Heart left ventricle (tissue), 13 donors: ENCODE measurements around the gene LNX1.

Source experiments
- CTCF ChIP-seq, 12 donors: fragments of 200-600 bp; sonication (generic) in 4 of 12; IDR thresholded peaks; one replicate each; pipeline versions ENCODE4 v1.5.0 to v1.8.0; 2018 to 2022; ENCODE audit warnings: antibody characterized with exemption in 12 of 12, mild to moderate bottlenecking in 5 of 12
- POLR2A ChIP-seq, 2 donors: fragments of 450-650 bp; IDR thresholded peaks; one replicate each; pipeline ENCODE4 v1.6.1; 2017; ENCODE audit warnings: antibody characterized with exemption in 2 of 2, mild to moderate bottlenecking in 2 of 2, moderate library complexity in 2 of 2
- donor health status: ischemic (EF 13 %, LVEDD 7.1; RV severe dilation, severe dysfunction).
- donor health status: DM: no; HTN: yes; CAD: no.
- donor health status: DM: no; HTN: no; CAD: no.
- donor health status: ischemic (EF 25% LVEDD 6.9; RV normal size, moderate dysfunction).
- donor health status: ischemic (EF 25% LVEDD 5.7; RV mildly dilated, moderate dysfunction).
- donor health status: ischemic (EF 35%, LVEDD 5.7; RV mildly dilated, moderate dysfunction).
- donor health status: nonischemic (EF 11% LVEDD 7.7; RV severe dilation, severe dysfunction).
- donor health status: DM: yes; HTN: yes; CAD: no.
- donor health status: PGD.
- donor health status: ischemic (EF 29% LVEDD 5.4; RV normal size, mild dysfunction).
- donor health status: nonischemic (EF 23%, LVEDD 6.1; RV moderate dilation, normal function).

DNA sequence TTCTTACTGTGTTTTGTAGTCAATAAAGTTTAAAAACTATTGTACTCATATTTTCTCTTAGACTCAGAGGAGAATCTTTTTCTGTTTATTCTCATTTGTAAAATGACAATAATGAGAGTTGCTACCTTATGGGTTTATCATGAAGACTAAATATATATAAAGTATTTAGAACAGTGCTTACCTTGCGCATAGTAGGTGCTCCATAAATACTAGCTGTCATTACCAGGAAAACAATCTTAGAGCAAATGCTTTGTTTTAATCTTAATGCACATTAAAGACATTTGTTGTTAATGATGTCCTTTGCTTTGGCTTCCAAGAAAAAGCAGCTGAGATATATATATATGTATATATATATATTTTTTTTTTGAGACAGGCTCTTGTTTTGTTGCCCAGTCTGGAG, 168.9 kb downstream of the LNX1 start:
- TF ChIP-seq CTCF (IDR thresholded peaks at IDR 0.05) = no peak
- no peak for TF ChIP-seq POLR2A (IDR thresholded peaks at IDR 0.05)
